A673 (cell line): ENCODE results near the gene MED12L.

Experiments
- CTCF ChIP-seq: fragments of 300-800, 200-600 bp; sonication (generic); conservative IDR thresholded peaks from 2 replicates; pipeline ENCODE4 v1.5.1; 2017; ENCODE audit warnings: low read depth, mild to moderate bottlenecking, antibody characterized with exemption, low read length, moderate library complexity, mixed read lengths
- EZH2 ChIP-seq: fragments of 200-600 bp; sonication (generic); IDR thresholded peaks from 2 replicates; pipeline ENCODE4 v1.6.1; 2017; ENCODE audit warnings: borderline replicate concordance, low read depth, mild to moderate bottlenecking, mixed read lengths, antibody characterized with exemption, low read length; ENCODE audit not compliant: poor library complexity, severe bottlenecking

GRCh38 chr3:151357463-151357850 is 272.0 kb downstream of the MED12L start:
- TF ChIP-seq CTCF (no peak), EZH2 (no peak)
